GM18519 (cell line): ENCODE measurements around the gene NTN1.
"Not testable (repeated sequence)": the region's sequence is repeated elsewhere in the genome, so short reads cannot be mapped to it uniquely, and the experiment has no call there.

Source experiments
- ATAC-seq: cut with Tn5 transposase; IDR thresholded peaks from one replicate; pipeline ENCODE4 v1.9.1; 2021; ENCODE audit warnings: mild to moderate bottlenecking, moderate library complexity; ENCODE audit not compliant: unreplicated experiment, low FRiP score

The NTN1 gene

GRCh38 chr17:9150446-9151090, 129.3 kb downstream of the NTN1 start:
- no peak for ATAC-seq

- no peak for ATAC-seq
These were observed 129.8 kb downstream of the NTN1 start for GRCh38 chr17:9151091-9151490.

GRCh38 chr17:9151740-9152139, 130.4 kb downstream of the NTN1 start:
- not testable (repeated sequence) for ATAC-seq

- no peak for ATAC-seq
These were observed 137.5 kb downstream of the NTN1 start for GRCh38 chr17:9158544-9159452.

- no peak for ATAC-seq
These were observed 141.1 kb downstream of the NTN1 start for GRCh38 chr17:9162275-9162985.

- ATAC-seq: no peak
These were observed 145.5 kb downstream of the NTN1 start for GRCh38 chr17:9166788-9167187.

GRCh38 chr17:9167379-9167778, 146.1 kb downstream of the NTN1 start:
- ATAC-seq: no peak

- no peak for ATAC-seq
These were observed 147.8 kb downstream of the NTN1 start for GRCh38 chr17:9169116-9169515.

GRCh38 chr17:9170336-9170735, 149.0 kb downstream of the NTN1 start:
- ATAC-seq: no peak

- ATAC-seq: no peak
These were observed 149.5 kb downstream of the NTN1 start for GRCh38 chr17:9170853-9171252.

- no peak for ATAC-seq
These were observed 152.2 kb downstream of the NTN1 start for GRCh38 chr17:9173386-9173983.

GRCh38 chr17:9174312-9174711, 153.0 kb downstream of the NTN1 start:
- no peak for ATAC-seq

- no peak for ATAC-seq
These were observed 153.7 kb downstream of the NTN1 start for GRCh38 chr17:9174779-9175574.

GRCh38 chr17:9175700-9176467, 154.6 kb downstream of the NTN1 start:
- ATAC-seq: no peak

- ATAC-seq: no peak
These were observed 155.9 kb downstream of the NTN1 start for GRCh38 chr17:9177212-9177611.

GRCh38 chr17:9178319-9178718, 157.0 kb downstream of the NTN1 start:
- no peak for ATAC-seq

- ATAC-seq: no peak
These were observed 158.3 kb downstream of the NTN1 start for GRCh38 chr17:9179602-9180001.

- ATAC-seq: no peak
These were observed 160.3 kb downstream of the NTN1 start for GRCh38 chr17:9181640-9182039.

- ATAC-seq: no peak
These were observed 162.0 kb downstream of the NTN1 start for GRCh38 chr17:9183306-9183705.
